K562 treated with DMSO at 1 percent for 48 hours (cell line): ENCODE results near the gene OLFM1. TPM values are rescaled to one million over a fixed set of nuclear protein-coding genes. Genes with fewer than 3 reads are reported as not detected.

Source experiments
- total RNA-seq: library from RNA; unstranded; fragments of 300-600 nt; gene quantifications from 2 replicates; pipeline ENCODE4 v1.2.3, GENCODE V29; 2022; ENCODE audit warnings: low replicate concordance; ENCODE audit errors: extremely low read depth

Gene OLFM1
- not detected in 2 replicates for total RNA-seq

GRCh38 chr9:135087489-135087792, at the start of gene OLFM1:
TSS of gene OLFM1 (plus strand) at chr9:135087668. CDS start at chr9:135087990, 322 bp downstream.

Other genes starting within 250 kb of the OLFM1 start
- not detected in 2 replicates for gene FCN2, start 206.9 kb upstream of the OLFM1 start, total RNA-seq
- not detected in 2 replicates for gene FCN1, start 169.8 kb upstream of the OLFM1 start, total RNA-seq